CD4-positive, alpha-beta T cell treated with Interleukin-21 for 1 hour (primary cell): ENCODE measurements around the gene OTOP3.

Experiments
- DNase-seq: peaks from one replicate; pipeline ENCODE4 v3.0.0-alpha.2; 2020

Gene OTOP3

DNA sequence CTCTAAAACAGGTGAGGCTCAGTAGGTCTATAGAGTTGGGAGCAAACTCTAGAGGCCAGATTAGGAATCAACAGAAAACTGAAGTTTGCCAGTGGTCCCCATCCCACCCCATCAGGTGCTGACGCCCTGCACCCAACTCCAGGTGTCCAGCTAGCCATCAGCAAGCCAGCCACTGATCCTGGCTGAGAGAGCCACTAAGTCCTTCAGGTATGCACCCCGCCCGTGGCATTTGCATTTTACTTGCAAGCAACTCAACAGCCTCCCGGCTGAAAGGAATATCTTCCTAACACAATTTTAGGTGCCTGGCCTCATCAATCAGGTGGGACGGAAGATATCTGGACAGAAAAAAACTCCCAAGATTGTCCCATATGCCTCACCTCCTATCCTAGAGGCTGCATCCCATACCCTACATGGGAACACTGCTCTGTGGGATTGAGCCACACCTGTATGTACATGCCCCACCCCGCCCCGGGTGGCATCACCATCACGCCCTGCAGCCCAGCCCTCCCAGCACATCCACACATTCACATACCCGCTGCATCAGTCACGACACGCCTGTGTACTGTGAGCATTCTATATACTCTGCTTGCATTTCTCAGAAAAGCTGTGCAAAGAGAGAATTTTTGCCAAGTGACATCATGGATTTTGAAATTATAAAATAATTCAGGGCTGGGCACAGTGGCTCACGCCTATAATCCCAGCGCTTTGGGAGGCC lies 8.3 kb downstream of the OTOP3 start:
- no peak for DNase-seq

- DNase-seq: no peak
Measured at GRCh38 chr17:74945543-74945942, 9.8 kb downstream of the OTOP3 start.

DNA sequence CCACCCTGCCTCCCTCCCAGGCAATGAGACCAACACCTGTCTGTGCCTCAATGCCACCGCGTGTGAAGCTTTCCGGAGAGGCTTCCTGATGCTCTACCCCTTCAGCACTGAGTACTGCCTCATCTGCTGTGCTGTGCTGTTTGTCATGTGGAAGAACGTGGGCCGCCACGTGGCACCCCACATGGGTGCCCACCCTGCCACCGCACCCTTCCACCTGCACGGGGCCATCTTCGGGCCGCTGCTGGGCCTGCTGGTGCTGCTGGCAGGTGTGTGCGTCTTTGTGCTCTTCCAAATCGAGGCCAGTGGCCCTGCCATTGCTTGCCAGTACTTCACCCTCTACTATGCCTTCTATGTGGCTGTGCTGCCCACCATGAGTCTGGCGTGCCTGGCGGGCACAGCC lies 10.9 kb downstream of the OTOP3 start:
- no peak for DNase-seq

- DNase-seq: no peak
Measured at GRCh38 chr17:74947041-74947754, 11.5 kb downstream of the OTOP3 start.

GRCh38 chr17:74949455-74950115 lies 13.9 kb downstream of the OTOP3 start:
- DNase-seq: no peak

DNA sequence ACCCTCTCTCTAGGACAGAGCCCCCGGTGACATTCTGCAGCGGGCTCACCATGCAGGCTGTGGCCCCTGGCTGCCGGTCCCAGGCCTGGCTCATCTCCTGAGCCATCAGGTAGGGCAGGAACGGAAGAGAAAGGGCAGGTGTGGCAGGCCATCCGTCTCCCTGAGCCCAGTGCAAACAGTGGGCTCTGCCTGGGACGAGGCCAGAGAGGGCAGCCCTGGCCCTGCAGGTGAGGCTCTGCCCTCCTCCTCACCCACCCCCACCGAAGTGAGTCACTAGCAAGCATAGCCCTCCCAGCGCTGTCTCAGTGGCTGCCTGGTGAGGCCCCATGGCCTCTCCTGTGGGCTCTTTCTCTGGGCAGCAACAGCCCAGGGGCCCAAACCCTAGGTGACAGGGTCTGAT lies 14.5 kb downstream of the OTOP3 start:
- no peak for DNase-seq

DNA sequence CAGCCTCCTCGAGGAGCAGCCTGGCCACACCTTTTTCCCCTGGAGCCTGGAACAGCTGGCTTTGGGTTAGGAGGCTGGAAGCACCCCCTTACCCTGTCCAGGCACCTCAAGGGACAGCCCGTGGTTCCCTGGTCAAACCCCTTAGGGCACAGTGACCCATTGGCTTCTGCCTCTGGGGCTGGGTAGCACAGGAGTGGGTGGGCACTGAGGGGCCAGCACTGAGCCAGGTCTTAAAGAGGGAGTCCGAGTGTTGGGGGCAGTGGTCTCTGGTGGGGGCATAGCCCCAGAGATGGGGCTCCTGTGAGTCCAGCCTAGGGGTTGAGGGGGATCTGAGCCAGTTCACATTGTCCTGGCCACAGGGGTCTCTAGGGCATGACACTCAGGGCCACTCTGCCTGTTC lies 15.4 kb downstream of the OTOP3 start:
- DNase-seq: no peak

DNA sequence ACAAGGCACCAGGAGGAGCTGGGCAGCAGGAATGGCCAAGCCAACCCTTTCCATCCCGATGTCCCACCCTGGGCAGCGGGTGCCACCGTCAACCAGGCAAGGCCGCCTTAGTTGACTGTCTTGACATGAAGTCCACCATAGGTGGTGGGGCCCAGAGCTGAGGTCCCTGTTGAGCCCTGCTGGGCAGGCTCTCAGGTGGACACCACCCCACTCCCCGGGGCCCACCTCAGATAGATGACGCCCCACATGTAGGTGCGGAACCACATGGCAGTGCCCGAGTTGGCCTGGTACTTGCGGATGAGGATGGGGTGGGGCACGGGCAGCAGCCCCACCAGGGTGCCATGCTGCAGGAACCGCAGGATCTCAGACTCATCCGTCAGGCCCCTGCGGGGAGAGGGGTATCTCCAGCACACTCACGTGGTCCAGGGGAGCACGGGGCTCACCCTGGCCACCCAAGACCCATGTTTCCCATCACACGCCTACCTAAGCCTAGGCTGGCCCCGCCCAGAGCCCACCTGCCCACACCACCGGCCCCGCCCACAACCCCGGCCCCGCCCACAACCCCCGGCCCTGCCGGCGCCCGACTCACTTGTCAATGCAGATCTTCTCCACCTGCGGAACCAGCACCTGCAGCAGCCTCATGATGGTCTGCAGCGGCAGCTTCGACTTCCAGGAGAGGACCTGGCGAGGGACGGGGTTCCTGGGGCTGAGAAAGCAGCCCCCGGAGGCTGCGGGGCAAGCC lies 16.2 kb downstream of the OTOP3 start:
- DNase-seq: no peak

- DNase-seq: no peak
Measured at GRCh38 chr17:74952431-74953133, 16.9 kb downstream of the OTOP3 start.

- no peak for DNase-seq
Measured at GRCh38 chr17:74953134-74953687, 17.5 kb downstream of the OTOP3 start.

GRCh38 chr17:74954115-74954514 lies 18.4 kb downstream of the OTOP3 start:
- no peak for DNase-seq

- no peak for DNase-seq
Measured at GRCh38 chr17:74954665-74955421, 19.1 kb downstream of the OTOP3 start.

DNA sequence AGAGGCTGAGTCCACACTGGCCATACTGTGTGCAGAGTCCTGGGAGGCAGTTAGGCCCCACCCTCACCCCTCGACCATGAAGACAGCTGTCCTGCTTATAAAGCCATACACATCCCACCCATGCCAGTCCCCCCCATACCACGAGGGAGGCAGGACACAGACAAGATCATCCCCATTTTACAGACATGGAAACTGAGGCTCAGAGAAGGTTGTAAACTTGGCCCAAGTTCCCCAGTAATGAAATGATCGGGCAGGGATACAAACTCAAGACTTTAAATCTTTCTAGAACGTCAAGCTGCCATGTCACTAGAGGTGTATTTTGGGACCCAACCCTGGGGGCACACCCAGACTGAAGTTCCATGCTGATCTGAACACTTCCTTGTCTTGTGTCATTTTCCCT lies 20.4 kb downstream of the OTOP3 start:
- DNase-seq: no peak

GRCh38 chr17:74957935-74958740 lies 22.4 kb downstream of the OTOP3 start:
- DNase-seq: peak; percentile 76

- no peak for DNase-seq
Measured at GRCh38 chr17:74959826-74960515, 24.3 kb downstream of the OTOP3 start.

DNA sequence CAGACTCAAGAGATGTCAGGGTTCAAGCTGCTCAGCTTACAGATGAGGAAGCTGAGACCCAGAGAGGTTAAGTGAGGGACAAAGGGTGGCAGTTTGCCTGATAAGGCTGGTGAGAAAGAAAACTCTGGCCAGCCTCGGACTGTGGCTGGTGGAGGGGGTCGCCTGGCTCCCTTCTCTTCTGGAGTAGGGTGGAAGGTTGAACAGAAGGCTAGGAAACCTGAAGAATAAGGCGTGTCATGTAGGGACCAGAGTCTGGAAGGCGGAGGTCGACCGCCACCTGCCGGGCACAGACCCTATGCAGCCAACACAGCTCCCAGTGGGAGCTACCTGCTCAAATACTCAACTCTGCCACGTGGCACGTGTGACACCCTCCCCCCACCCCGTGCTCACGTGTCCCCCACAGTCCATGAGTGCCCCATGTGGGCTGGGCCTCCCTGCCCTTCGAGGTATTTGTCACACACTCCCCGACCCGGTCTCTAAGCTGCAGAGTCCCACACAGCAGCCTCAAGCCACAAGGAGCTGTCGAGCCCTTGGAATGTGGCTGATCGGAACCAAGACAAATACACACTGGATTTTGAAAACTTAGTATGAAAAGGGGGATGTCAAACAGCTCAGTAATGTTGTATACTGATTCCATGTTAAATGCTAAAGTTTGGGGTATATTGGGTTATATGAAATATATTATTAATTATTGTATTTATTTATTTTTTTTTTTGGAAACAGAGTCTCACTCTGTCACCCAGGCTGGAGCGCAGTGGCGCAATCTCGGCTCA lies 25.1 kb downstream of the OTOP3 start:
- peak; percentile 59 for DNase-seq

- peak; percentile 84 for DNase-seq
Measured at GRCh38 chr17:74961657-74962350, 26.1 kb downstream of the OTOP3 start.

DNA sequence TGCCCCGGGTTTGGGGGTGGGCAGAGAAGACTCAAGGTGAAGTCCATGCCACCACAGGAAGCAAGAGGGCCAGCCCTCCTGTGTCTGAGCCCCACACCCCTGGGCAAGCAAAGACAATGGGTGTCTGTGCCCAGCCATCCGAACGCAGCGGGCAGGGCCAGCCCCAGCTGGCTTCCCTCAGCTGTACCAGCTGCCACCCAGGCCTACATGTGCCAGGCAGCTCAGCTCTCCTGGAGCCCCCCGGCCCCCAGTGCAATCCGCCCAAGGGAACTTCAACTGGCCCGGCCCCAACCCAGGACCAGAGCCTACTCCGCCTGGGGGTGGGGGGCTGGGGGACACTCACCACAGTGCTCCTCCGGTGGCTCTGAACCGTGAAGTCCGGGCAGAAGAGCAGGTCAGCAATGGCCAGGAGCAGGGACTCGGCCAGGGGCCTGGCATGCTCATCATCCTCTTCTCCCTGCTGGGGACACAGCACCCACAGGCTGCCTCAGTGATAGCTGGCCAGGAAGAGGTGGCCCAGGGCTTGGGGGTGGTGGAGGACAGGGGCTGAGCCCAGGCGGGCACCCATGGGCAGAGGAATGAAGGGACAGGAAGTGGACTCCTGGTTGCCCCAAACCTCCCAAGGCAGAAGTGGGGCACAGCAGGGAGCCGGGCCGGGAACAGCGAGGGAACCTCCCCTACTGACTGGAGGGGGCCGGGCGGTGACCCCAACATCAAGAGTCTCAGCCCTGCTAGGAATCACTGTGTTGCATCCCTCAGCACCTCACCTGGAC lies 27.1 kb downstream of the OTOP3 start:
- no peak for DNase-seq
